A549 (cell line): ENCODE results near the gene GNAI2. TPM values are rescaled to one million over a fixed set of nuclear protein-coding genes. Genes with fewer than 3 reads are reported as not detected.

Experiments used
- ATAC-seq, 2 experiments: fragments of 200-7000 bp in 1 of 2; fragments of >200 bp in 1 of 2; cut with Nextera tagmentation in 1 of 2; cut with Tn5 transposase in 1 of 2; 3 replicates each; pipeline versions ENCODE4 v1.8.0 to v1.9.1; 2018 to 2020; ENCODE audit warnings: mild to moderate bottlenecking in 1 of 2, moderate library complexity in 1 of 2
- CTCF ChIA-PET: fragments of 300-600 bp; sonication (Branson Sonifier 250); formaldehyde crosslinking; extraction: SDS; loops from one replicate; lab custom pipeline; 2021; ENCODE audit warnings: antibody characterized with exemption, inconsistent platforms; lab: Yijun Ruan, JAX
- POLR2A ChIA-PET: fragments of 350-600 bp; formaldehyde crosslinking; extraction: SDS; loops from one replicate; lab custom pipeline; 2021; ENCODE audit warnings: antibody characterized with exemption, inconsistent platforms; lab: Yijun Ruan, JAX
- DNase-seq, 2 experiments: peaks; one replicate each; pipeline versions ENCODE4 v3.0.0 to v3.0.0-alpha.2; 2011 to 2016; ENCODE audit warnings: low read depth in 1 of 2, low spot score in 1 of 2
- FAIRE-seq: peaks from 2 replicates; lab custom pipeline; 2011; peaks lifted over from hg19 to GRCh38; lab: Jason Lieb, UNC
- H3K27ac ChIP-seq, 2 experiments: fragments of >200 bp; sonication (Bioruptor Twin); formaldehyde crosslinking; 3 replicates each; pipeline ENCODE4 v1.5.1; 2016 to 2017
- H3K4me1 ChIP-seq: fragments of >200 bp; sonication (Bioruptor Twin); formaldehyde crosslinking; 3 replicates; pipeline ENCODE4 v1.6.1; 2016
- H3K4me2 ChIP-seq: fragments of >200 bp; sonication (Bioruptor Twin); formaldehyde crosslinking; 3 replicates; pipeline ENCODE4 v1.6.1; 2016
- H3K4me3 ChIP-seq: fragments of >200 bp; sonication (Bioruptor Twin); formaldehyde crosslinking; 3 replicates; pipeline ENCODE4 v1.5.1; 2016
- H3K9me3 ChIP-seq: fragments of >200 bp; sonication (Bioruptor Twin); formaldehyde crosslinking; 3 replicates; pipeline ENCODE4 v1.6.1; 2016
- CBX2 ChIP-seq: fragments of 200-600 bp; sonication (generic); IDR thresholded peaks from 2 replicates; pipeline ENCODE4 v1.6.1; 2016; ENCODE audit warnings: low read depth, mild to moderate bottlenecking, borderline replicate concordance
- CBX8 ChIP-seq: fragments of 200-600 bp; sonication (generic); IDR thresholded peaks from 2 replicates; pipeline ENCODE4 v1.6.1; 2016
- CHD2 ChIP-seq: fragments of 150-350 bp; IDR thresholded peaks from 2 replicates; pipeline ENCODE4 v1.6.1; 2014; ENCODE audit warnings: low read length; ENCODE audit not compliant: partially characterized antibody
- EHF ChIP-seq: fragments of 250-450 bp; sonication (Bioruptor Pico); IDR thresholded peaks from 2 replicates; pipeline ENCODE4 v1.5.0; 2020; ENCODE audit warnings: mild to moderate bottlenecking
- EP300 ChIP-seq, 2 experiments: fragments of >200 bp; sonication (Bioruptor Twin); formaldehyde crosslinking; IDR thresholded peaks; 2 replicates in 1 of 2; 3 replicates in 1 of 2; pipeline ENCODE4 v1.6.1; 2016 to 2017
- FOSB ChIP-seq: fragments of 250-450 bp; sonication (Bioruptor Pico); IDR thresholded peaks from 2 replicates; pipeline ENCODE4 v1.5.0; 2020; ENCODE audit warnings: mild to moderate bottlenecking, moderate library complexity
- FOXS1 ChIP-seq: fragments of 250-450 bp; sonication (Bioruptor Pico); IDR thresholded peaks from 2 replicates; pipeline ENCODE4 v1.5.0; 2020; ENCODE audit warnings: mild to moderate bottlenecking, moderate library complexity
- GATA3 ChIP-seq: IDR thresholded peaks from 2 replicates; pipeline ENCODE4 v1.6.1; 2012; ENCODE audit warnings: borderline replicate concordance
- HDAC2 ChIP-seq: fragments of 200-600 bp; sonication (generic); IDR thresholded peaks from 2 replicates; pipeline ENCODE4 v1.6.1; 2016
- HOXB13 ChIP-seq: fragments of 250-450 bp; sonication (Bioruptor Pico); IDR thresholded peaks from 2 replicates; pipeline ENCODE4 v1.5.0; 2020; ENCODE audit warnings: low read depth, mild to moderate bottlenecking, moderate library complexity
- JUN ChIP-seq, 2 experiments: fragments of >200 bp; sonication (Bioruptor Twin); formaldehyde crosslinking; IDR thresholded peaks; 2 replicates in 1 of 2; 3 replicates in 1 of 2; pipeline ENCODE4 v1.6.1; 2016 to 2017
- MAZ ChIP-seq: fragments of 150-350 bp; IDR thresholded peaks from 2 replicates; pipeline ENCODE4 v1.6.1; 2014; ENCODE audit warnings: antibody characterized with exemption, low read depth, low read length, borderline replicate concordance
- NR3C1 ChIP-seq: fragments of >200 bp; sonication (Bioruptor Twin); formaldehyde crosslinking; IDR thresholded peaks from 3 replicates; pipeline ENCODE4 v1.6.1; 2017
- PHF8 ChIP-seq: fragments of 200-600 bp; sonication (generic); IDR thresholded peaks from 2 replicates; pipeline ENCODE4 v1.6.1; 2016; ENCODE audit warnings: low read depth, mild to moderate bottlenecking, antibody characterized with exemption, moderate library complexity, borderline replicate concordance
- RARB ChIP-seq: fragments of 250-450 bp; sonication (Bioruptor Pico); IDR thresholded peaks from 2 replicates; pipeline ENCODE4 v1.8.0; 2021; ENCODE audit warnings: mild to moderate bottlenecking, moderate library complexity
- RFX5 ChIP-seq: fragments of 450-650 bp; IDR thresholded peaks from 2 replicates; pipeline ENCODE4 v1.7.1; 2014; ENCODE audit warnings: antibody characterized with exemption, mild to moderate bottlenecking, moderate library complexity
- SMC3 ChIP-seq: fragments of >200 bp; sonication (Bioruptor Twin); formaldehyde crosslinking; IDR thresholded peaks from 3 replicates; pipeline ENCODE4 v1.6.1; 2018; ENCODE audit warnings: inconsistent platforms
- SREBF2 ChIP-seq: fragments of 450-650 bp; IDR thresholded peaks from 2 replicates; pipeline ENCODE4 v1.6.1; 2014; ENCODE audit warnings: mild to moderate bottlenecking, moderate library complexity
- ZC3H11A ChIP-seq: fragments of 450-650 bp; IDR thresholded peaks from 2 replicates; pipeline ENCODE4 v1.6.1; 2014; ENCODE audit warnings: antibody characterized with exemption, mild to moderate bottlenecking
- WGBS: methylation state at CpG from one replicate; pipeline ENCODE4 v1.1.6; 2017; ENCODE audit errors: missing lambda C conversion rate; 5-methylcytosine and 5-hydroxymethylcytosine counted together
- polyA plus RNA-seq, 4 experiments: library from polyadenylated mRNA; depleted of rRNA in 3 of 4; stranded (reverse); fragments of >200 nt; fragmentation: RNase III in 1 of 4; extraction: RNeasy Plus Mini Kit Qiagen cat#74134 plus additional on column Dnase treatment in 1 of 4; gene quantifications; 2 replicates in 3 of 4; 3 replicates in 1 of 4; pipeline ENCODE4 v1.2.3, GENCODE V29; 2011 to 2017
- TF ChIP-seq, protein P1 (sequence below): fragments of 150-350 bp; IDR thresholded peaks from 2 replicates; pipeline ENCODE4 v1.6.1; 2014; ENCODE audit warnings: low read depth, mild to moderate bottlenecking, low read length
- TF ChIP-seq, protein P2 (sequence below): IDR thresholded peaks from 2 replicates; pipeline ENCODE4 v1.6.1; 2012
- TF ChIP-seq, protein P3 (sequence below): fragments of >200 bp; sonication (Bioruptor Twin); formaldehyde crosslinking; IDR thresholded peaks from 2 replicates; pipeline ENCODE4 v1.6.1; 2016
- TF ChIP-seq, protein P4 (sequence below): fragments of 200-600 bp; sonication (generic); IDR thresholded peaks from 2 replicates; pipeline ENCODE4 v1.6.1; 2016; ENCODE audit warnings: antibody characterized with exemption, mild to moderate bottlenecking, moderate library complexity
- TF ChIP-seq, protein P5 (sequence below): fragments of >200 bp; sonication (Bioruptor Twin); formaldehyde crosslinking; IDR thresholded peaks from 3 replicates; pipeline ENCODE4 v1.5.1; 2016
- TF ChIP-seq, protein P6 (sequence below): IDR thresholded peaks from 2 replicates; pipeline ENCODE4 v1.6.1; 2012; ENCODE audit warnings: low read depth, borderline replicate concordance

The GNAI2 gene
- polyA plus RNA-seq, 2 of the 4 experiments (the other 2 are of a cell fraction): 47.4 to 67.8 TPM

DNA sequence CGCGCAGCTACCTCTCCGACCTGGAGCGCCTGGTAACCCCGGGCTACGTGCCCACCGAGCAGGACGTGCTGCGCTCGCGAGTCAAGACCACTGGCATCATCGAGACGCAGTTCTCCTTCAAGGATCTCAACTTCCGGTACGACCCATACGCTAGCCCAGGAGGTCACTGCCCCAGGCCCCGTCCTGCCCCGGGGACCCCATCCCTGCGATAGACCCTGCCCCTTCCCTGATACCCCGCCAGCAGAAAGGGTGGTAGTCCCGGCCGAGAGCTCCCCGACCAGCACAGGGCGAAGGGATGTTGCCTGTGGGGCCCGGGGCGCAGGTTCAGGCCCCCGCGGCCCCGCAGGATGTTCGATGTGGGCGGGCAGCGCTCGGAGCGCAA lies 42.3 kb upstream of the GNAI2 start:
- 82% methylated on average over 32 of the region's 34 CpGs for WGBS
- no peak for DNase-seq
- Histone ChIP-seq H3K4me2 (no peak overlapping the region), H3K9me3 (no peaks in the 10 kb centered on the region), H3K4me3 (no peak overlapping the region), H3K27ac (no peak overlapping the region), H3K4me1 (peaks cover 13% of the 10 kb centered on the region; the same call in 2 of the 3 replicates)
- CTCF ChIA-PET: interaction anchor here (0.6 to 18.7 kb wide), 36 partner anchors 9 to 553 kb away, joined by 3 to 550 read pairs (median 5); partner anchors contain the start of genes GNAI2, IFRD2, SLC38A3 and TUSC2
- FAIRE-seq: no peak
- TF ChIP-seq CBX8 (no peak), MAZ (no peak), RFX5 (no peak), FOXS1 (no peak), EHF (CRISPR knock-in tag) (no peak), NR3C1 (no peak), HDAC2 (no peak), CHD2 (no peak), FOSB (no peak), SREBF2 (no peak), ZC3H11A (no peak), EP300 (IDR thresholded peaks at IDR 0.05) (no peak)
- TF ChIP-seq, protein P1, sequence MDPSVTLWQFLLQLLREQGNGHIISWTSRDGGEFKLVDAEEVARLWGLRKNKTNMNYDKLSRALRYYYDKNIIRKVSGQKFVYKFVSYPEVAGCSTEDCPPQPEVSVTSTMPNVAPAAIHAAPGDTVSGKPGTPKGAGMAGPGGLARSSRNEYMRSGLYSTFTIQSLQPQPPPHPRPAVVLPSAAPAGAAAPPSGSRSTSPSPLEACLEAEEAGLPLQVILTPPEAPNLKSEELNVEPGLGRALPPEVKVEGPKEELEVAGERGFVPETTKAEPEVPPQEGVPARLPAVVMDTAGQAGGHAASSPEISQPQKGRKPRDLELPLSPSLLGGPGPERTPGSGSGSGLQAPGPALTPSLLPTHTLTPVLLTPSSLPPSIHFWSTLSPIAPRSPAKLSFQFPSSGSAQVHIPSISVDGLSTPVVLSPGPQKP: no peak
- TF ChIP-seq, protein P2, sequence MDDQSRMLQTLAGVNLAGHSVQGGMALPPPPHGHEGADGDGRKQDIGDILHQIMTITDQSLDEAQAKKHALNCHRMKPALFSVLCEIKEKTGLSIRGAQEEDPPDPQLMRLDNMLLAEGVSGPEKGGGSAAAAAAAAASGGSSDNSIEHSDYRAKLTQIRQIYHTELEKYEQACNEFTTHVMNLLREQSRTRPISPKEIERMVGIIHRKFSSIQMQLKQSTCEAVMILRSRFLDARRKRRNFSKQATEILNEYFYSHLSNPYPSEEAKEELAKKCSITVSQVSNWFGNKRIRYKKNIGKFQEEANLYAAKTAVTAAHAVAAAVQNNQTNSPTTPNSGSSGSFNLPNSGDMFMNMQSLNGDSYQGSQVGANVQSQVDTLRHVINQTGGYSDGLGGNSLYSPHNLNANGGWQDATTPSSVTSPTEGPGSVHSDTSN: no peak
- TF ChIP-seq, protein P3, sequence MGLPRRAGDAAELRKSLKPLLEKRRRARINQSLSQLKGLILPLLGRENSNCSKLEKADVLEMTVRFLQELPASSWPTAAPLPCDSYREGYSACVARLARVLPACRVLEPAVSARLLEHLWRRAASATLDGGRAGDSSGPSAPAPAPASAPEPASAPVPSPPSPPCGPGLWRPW: no peak
- TF ChIP-seq, protein P4, sequence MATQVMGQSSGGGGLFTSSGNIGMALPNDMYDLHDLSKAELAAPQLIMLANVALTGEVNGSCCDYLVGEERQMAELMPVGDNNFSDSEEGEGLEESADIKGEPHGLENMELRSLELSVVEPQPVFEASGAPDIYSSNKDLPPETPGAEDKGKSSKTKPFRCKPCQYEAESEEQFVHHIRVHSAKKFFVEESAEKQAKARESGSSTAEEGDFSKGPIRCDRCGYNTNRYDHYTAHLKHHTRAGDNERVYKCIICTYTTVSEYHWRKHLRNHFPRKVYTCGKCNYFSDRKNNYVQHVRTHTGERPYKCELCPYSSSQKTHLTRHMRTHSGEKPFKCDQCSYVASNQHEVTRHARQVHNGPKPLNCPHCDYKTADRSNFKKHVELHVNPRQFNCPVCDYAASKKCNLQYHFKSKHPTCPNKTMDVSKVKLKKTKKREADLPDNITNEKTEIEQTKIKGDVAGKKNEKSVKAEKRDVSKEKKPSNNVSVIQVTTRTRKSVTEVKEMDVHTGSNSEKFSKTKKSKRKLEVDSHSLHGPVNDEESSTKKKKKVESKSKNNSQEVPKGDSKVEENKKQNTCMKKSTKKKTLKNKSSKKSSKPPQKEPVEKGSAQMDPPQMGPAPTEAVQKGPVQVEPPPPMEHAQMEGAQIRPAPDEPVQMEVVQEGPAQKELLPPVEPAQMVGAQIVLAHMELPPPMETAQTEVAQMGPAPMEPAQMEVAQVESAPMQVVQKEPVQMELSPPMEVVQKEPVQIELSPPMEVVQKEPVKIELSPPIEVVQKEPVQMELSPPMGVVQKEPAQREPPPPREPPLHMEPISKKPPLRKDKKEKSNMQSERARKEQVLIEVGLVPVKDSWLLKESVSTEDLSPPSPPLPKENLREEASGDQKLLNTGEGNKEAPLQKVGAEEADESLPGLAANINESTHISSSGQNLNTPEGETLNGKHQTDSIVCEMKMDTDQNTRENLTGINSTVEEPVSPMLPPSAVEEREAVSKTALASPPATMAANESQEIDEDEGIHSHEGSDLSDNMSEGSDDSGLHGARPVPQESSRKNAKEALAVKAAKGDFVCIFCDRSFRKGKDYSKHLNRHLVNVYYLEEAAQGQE: no peak
- TF ChIP-seq, protein P5, sequence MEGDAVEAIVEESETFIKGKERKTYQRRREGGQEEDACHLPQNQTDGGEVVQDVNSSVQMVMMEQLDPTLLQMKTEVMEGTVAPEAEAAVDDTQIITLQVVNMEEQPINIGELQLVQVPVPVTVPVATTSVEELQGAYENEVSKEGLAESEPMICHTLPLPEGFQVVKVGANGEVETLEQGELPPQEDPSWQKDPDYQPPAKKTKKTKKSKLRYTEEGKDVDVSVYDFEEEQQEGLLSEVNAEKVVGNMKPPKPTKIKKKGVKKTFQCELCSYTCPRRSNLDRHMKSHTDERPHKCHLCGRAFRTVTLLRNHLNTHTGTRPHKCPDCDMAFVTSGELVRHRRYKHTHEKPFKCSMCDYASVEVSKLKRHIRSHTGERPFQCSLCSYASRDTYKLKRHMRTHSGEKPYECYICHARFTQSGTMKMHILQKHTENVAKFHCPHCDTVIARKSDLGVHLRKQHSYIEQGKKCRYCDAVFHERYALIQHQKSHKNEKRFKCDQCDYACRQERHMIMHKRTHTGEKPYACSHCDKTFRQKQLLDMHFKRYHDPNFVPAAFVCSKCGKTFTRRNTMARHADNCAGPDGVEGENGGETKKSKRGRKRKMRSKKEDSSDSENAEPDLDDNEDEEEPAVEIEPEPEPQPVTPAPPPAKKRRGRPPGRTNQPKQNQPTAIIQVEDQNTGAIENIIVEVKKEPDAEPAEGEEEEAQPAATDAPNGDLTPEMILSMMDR: no peak
- no peak for ATAC-seq
- POLR2A ChIA-PET: no interaction called here

DNA sequence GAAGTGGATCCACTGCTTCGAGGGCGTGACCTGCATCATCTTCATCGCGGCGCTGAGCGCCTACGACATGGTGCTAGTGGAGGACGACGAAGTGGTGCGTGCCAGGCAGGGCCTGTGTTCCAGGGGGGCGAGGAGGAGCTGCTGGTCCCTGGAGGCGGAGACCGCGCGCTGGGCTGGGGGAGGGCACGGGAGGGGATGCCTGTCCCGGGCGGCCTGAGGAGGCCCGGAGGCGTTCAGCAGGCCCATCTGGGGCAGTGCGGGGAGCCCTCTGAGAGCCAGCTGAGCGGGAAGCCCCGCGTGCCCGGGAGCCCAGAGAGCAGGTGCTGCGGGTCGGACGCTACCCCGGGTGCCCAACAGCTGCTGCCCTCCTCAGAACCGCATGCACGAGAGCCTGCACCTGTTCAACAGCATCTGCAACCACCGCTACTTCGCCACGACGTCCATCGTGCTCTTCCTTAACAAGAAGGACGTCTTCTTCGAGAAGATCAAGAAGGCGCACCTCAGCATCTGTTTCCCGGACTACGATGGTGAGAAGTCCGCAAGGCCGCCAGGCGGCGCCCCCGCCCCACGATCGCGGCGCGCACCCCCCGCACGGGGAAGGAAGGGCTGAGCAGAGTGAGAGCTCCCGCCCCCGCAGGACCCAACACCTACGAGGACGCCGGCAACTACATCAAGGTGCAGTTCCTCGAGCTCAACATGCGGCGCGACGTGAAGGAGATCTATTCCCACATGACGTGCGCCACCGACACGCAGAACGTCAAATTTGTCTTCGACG lies 41.7 kb upstream of the GNAI2 start:
- Histone ChIP-seq H3K9me3 (no peaks in the 10 kb centered on the region), H3K4me1 (peaks cover 13% of the 10 kb centered on the region; the same call in 2 of the 3 replicates), H3K4me2 (peak overlapping the region; percentile 64), H3K27ac (peak overlapping the region in 1 of 2 experiments; percentile 56; a peak in 1 of 6 replicates), H3K4me3 (no peak overlapping the region)
- ChIA-PET POLR2A (interaction anchor here (0.9 kb wide), 1 partner anchor 32 kb away, joined by 5 read pairs; no protein-coding TSS in a partner anchor), CTCF (interaction anchor here (0.6 to 18.7 kb wide), 44 partner anchors 9 to 554 kb away, joined by 3 to 550 read pairs (median 5); partner anchors contain the start of genes GNAI2, HYAL3, IFRD2 and NAA80)
- FAIRE-seq (no peak), ATAC-seq (peak; percentile 62 to 81; a peak in 5 of 6 replicates), DNase-seq (peak; percentile 45 to 70)
- 48% methylated on average over 25 of the region's 70 CpGs for WGBS
- TF ChIP-seq, protein P5: peak; percentile 63
- no peak for TF ChIP-seq JUN (IDR thresholded peaks at IDR 0.05)
- no peak for TF ChIP-seq HOXB13 (CRISPR knock-in tag)
- peak; percentile 90 for TF ChIP-seq SMC3
- no peak for TF ChIP-seq HDAC2
- no peak for TF ChIP-seq RARB (CRISPR knock-in tag)
- no peak for TF ChIP-seq EHF (CRISPR knock-in tag)
- TF ChIP-seq GATA3: no peak
- TF ChIP-seq, protein P6, sequence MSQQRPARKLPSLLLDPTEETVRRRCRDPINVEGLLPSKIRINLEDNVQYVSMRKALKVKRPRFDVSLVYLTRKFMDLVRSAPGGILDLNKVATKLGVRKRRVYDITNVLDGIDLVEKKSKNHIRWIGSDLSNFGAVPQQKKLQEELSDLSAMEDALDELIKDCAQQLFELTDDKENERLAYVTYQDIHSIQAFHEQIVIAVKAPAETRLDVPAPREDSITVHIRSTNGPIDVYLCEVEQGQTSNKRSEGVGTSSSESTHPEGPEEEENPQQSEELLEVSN: peak; percentile 82
- TF ChIP-seq SREBF2: no peak
- TF ChIP-seq CBX8: no peak
- no peak for TF ChIP-seq FOSB
- no peak for TF ChIP-seq FOXS1
- no peak for TF ChIP-seq PHF8
- no peak for TF ChIP-seq CBX2
